A549 (cell line): ENCODE results near the gene CFAP157. TPM values are rescaled to one million over a fixed set of nuclear protein-coding genes. Genes with fewer than 3 reads are reported as not detected.
A peak's percentile ranks its signal among the peaks of the same experiment; 100 is the strongest.

Source experiments
- ATAC-seq, 2 experiments: fragments of 200-7000 bp in 1 of 2; fragments of >200 bp in 1 of 2; cut with Nextera tagmentation in 1 of 2; cut with Tn5 transposase in 1 of 2; 3 replicates each; pipeline versions ENCODE4 v1.8.0 to v1.9.1; 2018 to 2020; ENCODE audit warnings: mild to moderate bottlenecking in 1 of 2, moderate library complexity in 1 of 2
- CTCF ChIA-PET: fragments of 300-600 bp; sonication (Branson Sonifier 250); formaldehyde crosslinking; extraction: SDS; loops from one replicate; lab custom pipeline; 2021; ENCODE audit warnings: antibody characterized with exemption, inconsistent platforms; lab: Yijun Ruan, JAX
- POLR2A ChIA-PET: fragments of 350-600 bp; formaldehyde crosslinking; extraction: SDS; loops from one replicate; lab custom pipeline; 2021; ENCODE audit warnings: antibody characterized with exemption, inconsistent platforms; lab: Yijun Ruan, JAX
- DNase-seq, 2 experiments: peaks; one replicate each; pipeline versions ENCODE4 v3.0.0 to v3.0.0-alpha.2; 2011 to 2016; ENCODE audit warnings: low read depth in 1 of 2, low spot score in 1 of 2
- FAIRE-seq: peaks from 2 replicates; lab custom pipeline; 2011; peaks lifted over from hg19 to GRCh38; lab: Jason Lieb, UNC
- H3K27ac ChIP-seq, 2 experiments: fragments of >200 bp; sonication (Bioruptor Twin); formaldehyde crosslinking; 3 replicates each; pipeline ENCODE4 v1.5.1; 2016 to 2017
- H3K4me1 ChIP-seq: fragments of >200 bp; sonication (Bioruptor Twin); formaldehyde crosslinking; 3 replicates; pipeline ENCODE4 v1.6.1; 2016
- H3K4me2 ChIP-seq: fragments of >200 bp; sonication (Bioruptor Twin); formaldehyde crosslinking; 3 replicates; pipeline ENCODE4 v1.6.1; 2016
- H3K4me3 ChIP-seq: fragments of >200 bp; sonication (Bioruptor Twin); formaldehyde crosslinking; 3 replicates; pipeline ENCODE4 v1.5.1; 2016
- H3K9me3 ChIP-seq: fragments of >200 bp; sonication (Bioruptor Twin); formaldehyde crosslinking; 3 replicates; pipeline ENCODE4 v1.6.1; 2016
- E2F6 ChIP-seq: IDR thresholded peaks from 2 replicates; pipeline ENCODE4 v1.6.1; 2012; ENCODE audit warnings: low read depth, borderline replicate concordance
- EHF ChIP-seq: fragments of 250-450 bp; sonication (Bioruptor Pico); IDR thresholded peaks from 2 replicates; pipeline ENCODE4 v1.5.0; 2020; ENCODE audit warnings: mild to moderate bottlenecking
- EHMT2 ChIP-seq: fragments of 200-600 bp; sonication (generic); IDR thresholded peaks from 2 replicates; pipeline ENCODE4 v1.6.1; 2016; ENCODE audit warnings: antibody characterized with exemption, low read depth, mild to moderate bottlenecking, moderate library complexity
- EP300 ChIP-seq, 2 experiments: fragments of >200 bp; sonication (Bioruptor Twin); formaldehyde crosslinking; IDR thresholded peaks; 2 replicates in 1 of 2; 3 replicates in 1 of 2; pipeline ENCODE4 v1.6.1; 2016 to 2017
- ESRRA ChIP-seq: fragments of 150-350 bp; IDR thresholded peaks from 2 replicates; pipeline ENCODE4 v1.6.1; 2014; ENCODE audit warnings: mild to moderate bottlenecking, low read length, borderline replicate concordance
- HDAC2 ChIP-seq: fragments of 200-600 bp; sonication (generic); IDR thresholded peaks from 2 replicates; pipeline ENCODE4 v1.6.1; 2016
- HOXB13 ChIP-seq: fragments of 250-450 bp; sonication (Bioruptor Pico); IDR thresholded peaks from 2 replicates; pipeline ENCODE4 v1.5.0; 2020; ENCODE audit warnings: low read depth, mild to moderate bottlenecking, moderate library complexity
- MAFK ChIP-seq: fragments of 450-650 bp; IDR thresholded peaks from 2 replicates; pipeline ENCODE4 v1.6.1; 2014; ENCODE audit not compliant: partially characterized antibody
- MYC ChIP-seq: IDR thresholded peaks from 2 replicates; pipeline ENCODE4 v1.6.1; 2012; ENCODE audit warnings: mild to moderate bottlenecking, inconsistent platforms, low read length, improper control_type of control experiment, borderline replicate concordance
- NFE2L2 ChIP-seq: fragments of 150-350 bp; conservative IDR thresholded peaks from 2 replicates; pipeline ENCODE4 v1.6.1; 2014; ENCODE audit warnings: low read length
- PBX3 ChIP-seq: IDR thresholded peaks from 2 replicates; pipeline ENCODE4 v1.6.1; 2012
- PHF8 ChIP-seq: fragments of 200-600 bp; sonication (generic); IDR thresholded peaks from 2 replicates; pipeline ENCODE4 v1.6.1; 2016; ENCODE audit warnings: low read depth, mild to moderate bottlenecking, antibody characterized with exemption, moderate library complexity, borderline replicate concordance
- REST ChIP-seq: fragments of 200-600 bp; sonication (generic); IDR thresholded peaks from 2 replicates; pipeline ENCODE4 v1.6.1; 2016; ENCODE audit warnings: antibody characterized with exemption, mild to moderate bottlenecking, moderate library complexity
- RFX5 ChIP-seq: fragments of 450-650 bp; IDR thresholded peaks from 2 replicates; pipeline ENCODE4 v1.7.1; 2014; ENCODE audit warnings: antibody characterized with exemption, mild to moderate bottlenecking, moderate library complexity
- SREBF2 ChIP-seq: fragments of 450-650 bp; IDR thresholded peaks from 2 replicates; pipeline ENCODE4 v1.6.1; 2014; ENCODE audit warnings: mild to moderate bottlenecking, moderate library complexity
- ZNF302 ChIP-seq: fragments of 250-450 bp; sonication (Bioruptor Pico); IDR thresholded peaks from 2 replicates; pipeline ENCODE4 v1.9.0; 2021; ENCODE audit warnings: inconsistent platforms, mild to moderate bottlenecking, moderate library complexity
- WGBS: methylation state at CpG from one replicate; pipeline ENCODE4 v1.1.6; 2017; ENCODE audit errors: missing lambda C conversion rate; 5-methylcytosine and 5-hydroxymethylcytosine counted together
- polyA plus RNA-seq, 4 experiments: library from polyadenylated mRNA; depleted of rRNA in 3 of 4; stranded (reverse); fragments of >200 nt; fragmentation: RNase III in 1 of 4; extraction: RNeasy Plus Mini Kit Qiagen cat#74134 plus additional on column Dnase treatment in 1 of 4; gene quantifications; 2 replicates in 3 of 4; 3 replicates in 1 of 4; pipeline ENCODE4 v1.2.3, GENCODE V29; 2011 to 2017

The CFAP157 gene
- polyA plus RNA-seq, 2 of the 4 experiments (the other 2 are of a cell fraction) = 0.04 TPM

- TF ChIP-seq ESRRA (no peak), MYC (no peak)
These were observed 40.3 kb downstream of the CFAP157 start (continued) for GRCh38 chr9:127746959-127747569.

- POLR2A ChIA-PET = no interaction called here
- ATAC-seq (no peak), DNase-seq (no peak), FAIRE-seq (no peak)
- no peaks in the 10 kb centered on the region for H3K9me3 ChIP-seq
- H3K4me1 ChIP-seq = peaks cover 1% of the 10 kb centered on the region
- TF ChIP-seq PHF8 = no peak
- no peak for TF ChIP-seq E2F6
- TF ChIP-seq EHF (CRISPR knock-in tag) = no peak
- TF ChIP-seq EP300 (IDR thresholded peaks at IDR 0.05) = no peak
- no peak for TF ChIP-seq ZNF302 (CRISPR knock-in tag)
- TF ChIP-seq NFE2L2 = no peak
- TF ChIP-seq, all 56 proteins: peak for 0
- H3K4me2 ChIP-seq = no peak overlapping the region
- H3K27ac ChIP-seq = no peak overlapping the region
- CTCF ChIA-PET = interaction anchor here (1.2 to 7.5 kb wide), 3 partner anchors 14 to 33 kb away, joined by 4 to 55 read pairs (median 4); partner anchors contain the start of gene TOR2A
- WGBS = 76% methylated on average over 19 of the region's 26 CpGs
- no peak overlapping the region for H3K4me3 ChIP-seq
These were observed 42.5 kb downstream of the CFAP157 start for GRCh38 chr9:127749090-127749787.

GRCh38 chr9:127751269-127752054 is 44.7 kb downstream of the CFAP157 start:
- ChIA-PET POLR2A (no interaction called here), CTCF (interaction anchor here (1.0 to 1.7 kb wide), 6 partner anchors 9 to 247 kb away, joined by 3 to 6 read pairs (median 4); partner anchors contain the start of gene TOR2A)
- TF ChIP-seq EHMT2 = peak; percentile 91
- TF ChIP-seq REST = peak; percentile 96
- no peak for TF ChIP-seq SREBF2
- TF ChIP-seq PBX3 = no peak
- no peak for TF ChIP-seq PHF8
- no peak for TF ChIP-seq HOXB13 (CRISPR knock-in tag)
- no peak for TF ChIP-seq MAFK
- TF ChIP-seq RFX5 = no peak
- TF ChIP-seq HDAC2 = no peak
- Histone ChIP-seq H3K27ac (no peak overlapping the region), H3K4me3 (no peak overlapping the region), H3K9me3 (no peaks in the 10 kb centered on the region), H3K4me2 (no peak overlapping the region), H3K4me1 (peaks cover 14% of the 10 kb centered on the region)
- DNase-seq (no peak), ATAC-seq (0 out of 6 replicates have a peak, but pooled peaks of 1 of the 2 experiments have one; percentile 19), FAIRE-seq (no peak)
- WGBS = 5% methylated on average over 10 of the region's 10 CpGs
